Stimulated activated naive CD8-positive, alpha-beta T cell treated with anti-CD3 and anti-CD28 coated beads, Interleukin-15, Interleukin-2, amounts not matched to agents 100 ng/mL and 50 ng/mL, for 24 hours (primary cell): ENCODE results near the gene TOM1L2.

Experiments
- H3K27ac Mint-ChIP-seq: one replicate; pipeline ENCODE4 v1.8.0; 2021; ENCODE audit warnings: mild to moderate bottlenecking, mixed read lengths
- H3K27me3 Mint-ChIP-seq: one replicate; pipeline ENCODE4 v1.8.0; 2021; ENCODE audit warnings: mixed read lengths
- H3K36me3 Mint-ChIP-seq: one replicate; pipeline ENCODE4 v1.8.0; 2021; ENCODE audit warnings: low read depth, mixed read lengths
- H3K4me1 Mint-ChIP-seq: one replicate; pipeline ENCODE4 v1.8.0; 2021; ENCODE audit warnings: low read depth, mixed read lengths
- H3K4me3 Mint-ChIP-seq: one replicate; pipeline ENCODE4 v1.8.0; 2021; ENCODE audit warnings: mild to moderate bottlenecking, mixed read lengths
- H3K9me3 Mint-ChIP-seq: one replicate; pipeline ENCODE4 v1.8.0; 2021; ENCODE audit warnings: mixed read lengths

Gene TOM1L2

DNA sequence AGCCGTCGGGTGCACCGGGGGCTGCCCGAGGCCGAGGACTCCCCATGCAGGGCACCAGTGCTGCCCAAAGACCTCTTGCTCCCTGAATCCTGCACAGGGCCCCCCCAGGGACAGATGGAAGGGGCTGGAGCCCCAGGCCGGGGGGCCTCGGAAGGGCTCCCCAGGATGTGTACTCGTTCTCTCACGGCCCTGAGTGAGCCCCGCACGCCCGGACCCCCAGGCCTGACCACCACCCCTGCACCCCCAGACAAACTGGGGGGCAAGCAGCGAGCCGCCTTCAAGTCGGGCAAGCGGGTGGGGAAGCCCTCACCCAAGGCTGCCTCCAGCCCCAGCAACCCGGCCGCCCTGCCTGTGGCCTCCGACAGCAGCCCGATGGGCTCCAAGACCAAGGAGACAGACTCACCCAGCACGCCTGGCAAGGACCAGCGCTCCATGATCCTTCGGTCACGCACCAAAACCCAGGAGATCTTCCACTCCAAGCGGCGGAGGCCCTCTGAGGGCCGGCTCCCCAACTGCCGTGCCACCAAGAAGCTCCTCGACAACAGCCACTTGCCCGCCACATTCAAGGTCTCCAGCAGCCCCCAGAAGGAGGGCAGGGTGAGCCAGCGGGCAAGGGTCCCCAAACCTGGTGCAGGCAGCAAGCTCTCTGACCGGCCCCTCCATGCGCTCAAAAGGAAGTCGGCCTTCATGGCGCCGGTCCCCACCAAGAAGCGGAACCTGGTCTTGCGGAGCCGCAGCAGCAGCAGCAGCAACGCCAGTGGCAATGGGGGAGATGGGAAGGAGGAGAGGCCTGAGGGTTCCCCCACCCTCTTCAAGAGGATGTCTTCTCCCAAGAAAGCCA is 176.0 kb downstream of the TOM1L2 start:
- Mint-ChIP-seq H3K27me3 (no peaks in the 10 kb centered on the region), H3K9me3 (no peaks in the 10 kb centered on the region), H3K36me3 (peaks cover 7% of the 10 kb centered on the region), H3K27ac (no peak overlapping the region), H3K4me3 (no peak overlapping the region), H3K4me1 (peaks cover 23% of the 10 kb centered on the region)

- no peaks in the 10 kb centered on the region for H3K27me3 Mint-ChIP-seq
- peaks cover 23% of the 10 kb centered on the region for H3K4me1 Mint-ChIP-seq
- no peak overlapping the region for H3K4me3 Mint-ChIP-seq
- H3K27ac Mint-ChIP-seq = no peak overlapping the region
- peaks cover 7% of the 10 kb centered on the region for H3K36me3 Mint-ChIP-seq
- no peaks in the 10 kb centered on the region for H3K9me3 Mint-ChIP-seq
Observed at GRCh38 chr17:17795296-17795695, 176.9 kb downstream of the TOM1L2 start.

- Mint-ChIP-seq H3K27me3 (no peaks in the 10 kb centered on the region), H3K4me1 (peaks cover 23% of the 10 kb centered on the region), H3K4me3 (no peak overlapping the region), H3K27ac (no peak overlapping the region), H3K9me3 (no peaks in the 10 kb centered on the region), H3K36me3 (peaks cover 7% of the 10 kb centered on the region)
Observed at GRCh38 chr17:17794382-17794781, 177.8 kb downstream of the TOM1L2 start.
